HCT116 (cell line): ENCODE results near the gene TECTA. TPM values are rescaled to one million over a fixed set of nuclear protein-coding genes. Genes with fewer than 3 reads are reported as not detected.

Experiments used
- ATAC-seq: fragments of 200-7000 bp; cut with Tn5 transposase; 2 replicates; pipeline ENCODE4 v1.9.1; 2020; ENCODE audit warnings: mild to moderate bottlenecking, moderate library complexity
- BruUV-seq: library from RNA; stranded (reverse); fragments of 400-500 nt; replicated peaks from 2 replicates; lab custom pipeline; 2021; lab: Mats Ljungman, UMichigan
- CTCF ChIA-PET: fragments of 300-600 bp; sonication (Branson Sonifier 250); formaldehyde crosslinking; loops from one replicate; lab custom pipeline; 2021; ENCODE audit warnings: antibody characterized with exemption; lab: Charles Lee
- POLR2A ChIA-PET: fragments of 300-600, 350-600 bp; sonication (Branson Sonifier 250); formaldehyde crosslinking; loops from one replicate; lab custom pipeline; 2021; ENCODE audit warnings: antibody characterized with exemption; lab: Charles Lee
- RAD21 ChIA-PET, 2 experiments: fragments of 300-600 bp; sonication (Branson Sonifier 250); formaldehyde crosslinking; loops; one replicate each; lab custom pipeline; 2023; ENCODE audit warnings: low total read pairs in 2 of 2; ENCODE audit not compliant: uncharacterized antibody in 2 of 2, unreplicated experiment in 2 of 2, low non-redundant PET in 1 of 2; lab: Charles Lee
- DNase-seq: peaks from one replicate; pipeline ENCODE4 v3.0.0-alpha.2; 2010; ENCODE audit warnings: low read depth, low spot score
- H2AFZ ChIP-seq: fragments of 200-600 bp; shearing (Covaris generic), sonication (generic); 2 replicates; pipeline ENCODE4 v1.6.1; 2017; ENCODE audit warnings: low read depth, mixed run types, mixed read lengths, antibody characterized with exemption, low read length; ENCODE audit not compliant: poor library complexity, severe bottlenecking
- H3K27ac ChIP-seq: 2 replicates; pipeline ENCODE4 v1.5.1; 2012; ENCODE audit warnings: low read depth, low read length
- H3K27me3 ChIP-seq: fragments of 200-600 bp; sonication (generic); 2 replicates; pipeline ENCODE4 v1.6.1; 2016; ENCODE audit warnings: mixed run types, low read length, mixed read lengths; ENCODE audit not compliant: insufficient read depth
- H3K36me3 ChIP-seq, 2 experiments: fragments of 200-500 bp in 1 of 2; fragments of 200-600 bp in 1 of 2; sonication (Bioruptor generic) in 1 of 2; sonication (generic) in 1 of 2; 2 replicates each; pipeline versions ENCODE4 v1.5.1 to v1.6.1; 2014 to 2016; ENCODE audit warnings: low read length in 2 of 2, inconsistent platforms in 1 of 2, mixed read lengths in 1 of 2, mixed run types in 1 of 2; ENCODE audit not compliant: insufficient read depth in 2 of 2, control insufficient read depth in 1 of 2
- H3K4me1 ChIP-seq, 2 experiments: fragments of 200-600 bp in 1 of 2; sonication (generic) in 1 of 2; 2 replicates each; pipeline versions ENCODE4 v1.5.1 to v1.6.1; 2012 to 2017; ENCODE audit warnings: low read length in 2 of 2, inconsistent platforms in 1 of 2, mild to moderate bottlenecking in 1 of 2, mixed read lengths in 1 of 2, mixed run types in 1 of 2, moderate library complexity in 1 of 2; ENCODE audit not compliant: insufficient read depth in 2 of 2, control insufficient read depth in 1 of 2
- H3K4me2 ChIP-seq: fragments of 200-600 bp; sonication (generic); 2 replicates; pipeline ENCODE4 v1.6.1; 2017; ENCODE audit warnings: mixed run types, low read length, mixed read lengths
- H3K4me3 ChIP-seq, 2 experiments: fragments of 200-600 bp in 1 of 2; sonication (generic) in 1 of 2; replicated peaks in 1 of 2; 2 replicates each; pipeline ENCODE4 v1.5.1; 2011 to 2016; ENCODE audit warnings: low read length in 2 of 2, control low read depth in 1 of 2, low read depth in 1 of 2, mild to moderate bottlenecking in 1 of 2, mixed read lengths in 1 of 2, mixed run types in 1 of 2
- H3K79me2 ChIP-seq: fragments of 200-600 bp; sonication (generic); 2 replicates; pipeline ENCODE4 v1.6.1; 2017; ENCODE audit warnings: mild to moderate bottlenecking, mixed run types, low read length, moderate library complexity, mixed read lengths; ENCODE audit not compliant: insufficient read depth
- H3K9ac ChIP-seq: fragments of 200-600 bp; sonication (generic); 2 replicates; pipeline ENCODE4 v1.6.1; 2016; ENCODE audit warnings: low read length, mixed read lengths
- H3K9me2 ChIP-seq: fragments of 200-600 bp; sonication (generic), shearing (Covaris generic); 2 replicates; pipeline ENCODE4 v1.6.1; 2017; ENCODE audit warnings: mixed run types, mild to moderate bottlenecking, moderate library complexity; ENCODE audit not compliant: insufficient read depth
- H3K9me3 ChIP-seq, 2 experiments: fragments of 200-500 bp in 1 of 2; fragments of 200-600 bp in 1 of 2; sonication (Bioruptor generic) in 1 of 2; sonication (generic) in 1 of 2; 2 replicates each; pipeline ENCODE4 v1.6.1; 2014 to 2017; ENCODE audit warnings: low read length in 2 of 2, mixed read lengths in 2 of 2, inconsistent platforms in 1 of 2, low read depth in 1 of 2, mild to moderate bottlenecking in 1 of 2, mixed run types in 1 of 2, moderate library complexity in 1 of 2; ENCODE audit not compliant: control insufficient read depth in 1 of 2, insufficient read depth in 1 of 2
- H4K20me1 ChIP-seq: fragments of 200-600 bp; sonication (generic), shearing (Covaris generic); 2 replicates; pipeline ENCODE4 v1.6.1; 2017; ENCODE audit warnings: mixed run types, mild to moderate bottlenecking, moderate library complexity; ENCODE audit not compliant: insufficient read depth
- ELF1 ChIP-seq: IDR thresholded peaks from 2 replicates; pipeline ENCODE4 v1.6.1; 2012; ENCODE audit warnings: low read depth, borderline replicate concordance
- FOSL1 ChIP-seq: IDR thresholded peaks from 2 replicates; pipeline ENCODE4 v1.6.1; 2012; ENCODE audit warnings: low read depth
- RAD21 ChIP-seq: IDR thresholded peaks from 2 replicates; pipeline ENCODE4 v1.6.1; 2012; ENCODE audit warnings: low read depth, mild to moderate bottlenecking
- TCF7L2 ChIP-seq: IDR thresholded peaks from 2 replicates; pipeline ENCODE4 v1.7.0; 2011; ENCODE audit warnings: borderline replicate concordance, inconsistent platforms; ENCODE audit not compliant: insufficient read depth, insufficient read length; ENCODE audit errors: extremely low read depth
- intact Hi-C: fragments of 100-400 bp; cut with micrococcal nuclease; formaldehyde crosslinking; loops from 2 replicates; pipeline ENCODE4 v1.10.0; 2022
- total RNA-seq: library from RNA; stranded (reverse); gene quantifications from one replicate; pipeline ENCODE4 v1.2.1, GENCODE V29; 2021; ENCODE audit not compliant: unreplicated experiment
- TF ChIP-seq, protein P1 (sequence below), 3 experiments: fragments of 200-600 bp in 1 of 3; sonication (generic) in 1 of 3; IDR thresholded peaks in 2 of 3; conservative IDR thresholded peaks in 1 of 3; 2 replicates each; pipeline ENCODE4 v1.5.1; 2012 to 2017; ENCODE audit warnings: low read depth in 2 of 3, low read length in 2 of 3, antibody characterized with exemption in 1 of 3, borderline replicate concordance in 1 of 3, control low read depth in 1 of 3, mild to moderate bottlenecking in 1 of 3, mixed read lengths in 1 of 3, mixed run types in 1 of 3, moderate library complexity in 1 of 3; ENCODE audit not compliant: insufficient read depth in 1 of 3

TECTA gene
- total RNA-seq, 1 experiment from 2014 or later, result 0.81 TPM

DNA sequence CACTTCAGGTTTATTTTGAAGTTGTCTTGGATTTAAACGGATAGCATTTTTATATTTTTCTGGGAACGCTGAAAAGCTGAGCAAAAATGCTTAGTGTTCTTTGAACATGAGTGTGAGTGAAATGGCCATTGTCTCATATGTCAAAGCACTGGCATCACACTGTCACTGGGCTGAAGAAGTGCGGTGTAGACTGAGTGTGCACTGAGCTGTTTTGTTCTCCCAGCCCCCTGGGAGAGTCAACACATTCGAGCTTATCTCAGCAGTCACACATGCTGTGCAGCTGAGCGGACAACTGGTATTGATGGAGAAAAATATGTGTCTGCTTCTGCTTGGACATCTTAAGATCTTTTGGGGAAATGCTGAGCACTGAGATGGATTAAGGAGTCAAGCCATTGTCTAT is 90.8 kb downstream of the TECTA start:
- Histone ChIP-seq H3K9me3 (no peaks in the 10 kb centered on the region), H3K36me3 (no peaks in the 10 kb centered on the region), H3K9me2 (no peaks in the 10 kb centered on the region), H3K4me1 (peaks cover 0 to 7% of the 10 kb centered on the region in 2 experiments; a peak in 2 of 4 replicates), H3K9ac (no peak overlapping the region), H3K79me2 (no peaks in the 10 kb centered on the region), H3K4me3 (no peak overlapping the region), H3K4me2 (no peak overlapping the region), H3K27me3 (peaks cover 2% of the 10 kb centered on the region), H2AFZ (no peak overlapping the region), H3K27ac (no peak overlapping the region), H4K20me1 (no peaks in the 10 kb centered on the region)
- CTCF ChIA-PET, result interaction anchor here (0.6 kb wide), 1 partner anchor 262 kb away, joined by 3 read pairs; no protein-coding TSS in a partner anchor
- no peak for DNase-seq
- intact Hi-C loops, result loop anchor here (5.0 kb wide), 2 partner anchors 530 to 680 kb away; partner anchors contain the start of gene GRIK4
- no TSS peak for BruUV-seq
- POLR2A ChIA-PET, result no interaction called here
- TF ChIP-seq TCF7L2, result no peak
- no peak for TF ChIP-seq FOSL1
- no peak for ATAC-seq
- RAD21 ChIA-PET, result no interaction called here

- H3K9me3 ChIP-seq, result no peaks in the 10 kb centered on the region
- no peaks in the 10 kb centered on the region for H4K20me1 ChIP-seq
- ChIA-PET POLR2A (no interaction called here), CTCF (interaction anchor here (0.6 to 2.2 kb wide), 26 partner anchors 8 to 697 kb away, joined by 3 to 15 read pairs (median 5); no protein-coding TSS in a partner anchor), RAD21 (interaction anchor here in 1 of 2 experiments (0.5 to 1.4 kb wide), 2 partner anchors 61 to 396 kb away, joined by 3 to 4 read pairs; no protein-coding TSS in a partner anchor)
- H3K4me1 ChIP-seq, result peaks cover 0 to 7% of the 10 kb centered on the region in 2 experiments; a peak in 2 of 4 replicates
- H3K4me2 ChIP-seq, result peak overlapping the region; percentile 65
- H3K4me3 ChIP-seq, result peak overlapping the region; percentile 1 to 27; a peak in 2 of 4 replicates
- no TSS peak for BruUV-seq
- peak; percentile 99 for ATAC-seq
- no peak overlapping the region for H3K9ac ChIP-seq
- intact Hi-C loops, result loop anchor here (2.0 to 5.0 kb wide), 4 partner anchors 260 to 683 kb away; partner anchors contain the start of gene GRIK4
- DNase-seq, result peak; percentile 63
- no peaks in the 10 kb centered on the region; the same call in 1 of the 2 replicates for H3K27me3 ChIP-seq
- no peaks in the 10 kb centered on the region for H3K79me2 ChIP-seq
- TF ChIP-seq RAD21 (peak; percentile 91), ELF1 (no peak)
- TF ChIP-seq, protein P1, sequence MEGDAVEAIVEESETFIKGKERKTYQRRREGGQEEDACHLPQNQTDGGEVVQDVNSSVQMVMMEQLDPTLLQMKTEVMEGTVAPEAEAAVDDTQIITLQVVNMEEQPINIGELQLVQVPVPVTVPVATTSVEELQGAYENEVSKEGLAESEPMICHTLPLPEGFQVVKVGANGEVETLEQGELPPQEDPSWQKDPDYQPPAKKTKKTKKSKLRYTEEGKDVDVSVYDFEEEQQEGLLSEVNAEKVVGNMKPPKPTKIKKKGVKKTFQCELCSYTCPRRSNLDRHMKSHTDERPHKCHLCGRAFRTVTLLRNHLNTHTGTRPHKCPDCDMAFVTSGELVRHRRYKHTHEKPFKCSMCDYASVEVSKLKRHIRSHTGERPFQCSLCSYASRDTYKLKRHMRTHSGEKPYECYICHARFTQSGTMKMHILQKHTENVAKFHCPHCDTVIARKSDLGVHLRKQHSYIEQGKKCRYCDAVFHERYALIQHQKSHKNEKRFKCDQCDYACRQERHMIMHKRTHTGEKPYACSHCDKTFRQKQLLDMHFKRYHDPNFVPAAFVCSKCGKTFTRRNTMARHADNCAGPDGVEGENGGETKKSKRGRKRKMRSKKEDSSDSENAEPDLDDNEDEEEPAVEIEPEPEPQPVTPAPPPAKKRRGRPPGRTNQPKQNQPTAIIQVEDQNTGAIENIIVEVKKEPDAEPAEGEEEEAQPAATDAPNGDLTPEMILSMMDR (IDR thresholded peaks at IDR 0.05 in 2 of 3, conservative IDR thresholded peaks at IDR 0.05 in 1 of 3; ENCODE audit: borderline replicate concordance in 1 of 3, insufficient read depth in 1 of 3, low read depth in 2 of 3, low read length in 2 of 3), result peak; percentile 71 to 84 (median 76)
- H3K36me3 ChIP-seq, result no peaks in the 10 kb centered on the region
- peak overlapping the region; percentile 83 for H2AFZ ChIP-seq
- no peaks in the 10 kb centered on the region for H3K9me2 ChIP-seq
- H3K27ac ChIP-seq, result no peak overlapping the region
Measured at GRCh38 chr11:121194731-121195596, 93.9 kb downstream of the TECTA start.
